ENCODE results near the gene SEPTIN12. TPM values are rescaled to one million over a fixed set of nuclear protein-coding genes. Genes with fewer than 3 reads are reported as not detected.

SEPTIN12 gene
- total RNA-seq, 1 donor from 2014 or later = not detected

GRCh38 chr16:4806280-4806679 is 18.1 kb upstream of the SEPTIN12 start:
- Histone ChIP-seq H3K4me3 (ENCODE audit: low read depth, low read length) (no peak overlapping the region), H3K27me3 (ENCODE audit: control insufficient read depth, insufficient read depth, low read length) (no peaks in the 10 kb centered on the region), H3K36me3 (ENCODE audit: control insufficient read depth, insufficient read depth, low read length) (peaks cover 7% of the 10 kb centered on the region)
- DNase-seq (ENCODE audit: low read depth) (no peak), FAIRE-seq (no peak)
- no peak for TF ChIP-seq CTCF (IDR thresholded peaks at IDR 0.05; ENCODE audit: insufficient read depth, low read length, severe bottlenecking)

GRCh38 chr16:4805231-4805630 is 17.1 kb upstream of the SEPTIN12 start:
- Histone ChIP-seq H3K36me3 (ENCODE audit: control insufficient read depth, insufficient read depth, low read length) (peaks cover 6% of the 10 kb centered on the region), H3K27me3 (ENCODE audit: control insufficient read depth, insufficient read depth, low read length) (no peaks in the 10 kb centered on the region)

GRCh38 chr16:4803898-4804762 is 16.0 kb upstream of the SEPTIN12 start:
- Histone ChIP-seq H3K36me3 (ENCODE audit: control insufficient read depth, insufficient read depth, low read length) (peaks cover 6% of the 10 kb centered on the region), H3K4me3 (ENCODE audit: low read depth, low read length) (no peak overlapping the region), H3K27me3 (ENCODE audit: control insufficient read depth, insufficient read depth, low read length) (no peaks in the 10 kb centered on the region)
- FAIRE-seq (no peak), DNase-seq (ENCODE audit: low read depth) (no peak)
- no peak for TF ChIP-seq CTCF (IDR thresholded peaks at IDR 0.05; ENCODE audit: insufficient read depth, low read length, severe bottlenecking)

More at GRCh38 chr16:4805231-4805630, 17.1 kb upstream of the SEPTIN12 start:
- DNase-seq (ENCODE audit: low read depth) (no peak), FAIRE-seq (no peak)
- no peak for TF ChIP-seq CTCF (IDR thresholded peaks at IDR 0.05; ENCODE audit: insufficient read depth, low read length, severe bottlenecking)
- no peak overlapping the region for H3K4me3 ChIP-seq (ENCODE audit: low read depth, low read length)

- Histone ChIP-seq H3K36me3 (ENCODE audit: control insufficient read depth, insufficient read depth, low read length) (peaks cover 6% of the 10 kb centered on the region), H3K4me3 (ENCODE audit: low read depth, low read length) (peak overlapping the region; percentile 69), H3K27me3 (ENCODE audit: control insufficient read depth, insufficient read depth, low read length) (no peaks in the 10 kb centered on the region)
- no peak for TF ChIP-seq CTCF (IDR thresholded peaks at IDR 0.05; ENCODE audit: insufficient read depth, low read length, severe bottlenecking)
- DNase-seq (ENCODE audit: low read depth) (no peak), FAIRE-seq (no peak)
Measured at GRCh38 chr16:4803401-4803844, 15.3 kb upstream of the SEPTIN12 start.

- no peak for FAIRE-seq
- no peak for TF ChIP-seq CTCF (IDR thresholded peaks at IDR 0.05; ENCODE audit: insufficient read depth, low read length, severe bottlenecking)
- DNase-seq (ENCODE audit: low read depth) = peak; percentile 80
- Histone ChIP-seq H3K36me3 (ENCODE audit: control insufficient read depth, insufficient read depth, low read length) (peaks cover 8% of the 10 kb centered on the region), H3K27me3 (ENCODE audit: control insufficient read depth, insufficient read depth, low read length) (no peaks in the 10 kb centered on the region), H3K4me3 (ENCODE audit: low read depth, low read length) (peak overlapping the region; percentile 69)
Measured at GRCh38 chr16:4802659-4803287, 14.6 kb upstream of the SEPTIN12 start.

All from bronchial epithelial cell (primary cell).